ENCODE measurements around the gene FZD10. TPM values are rescaled to one million over a fixed set of nuclear protein-coding genes. Genes with fewer than 3 reads are reported as not detected.

The FZD10 gene
- total and polyA plus RNA-seq, 2 of the 8 experiments (the other 6 are each of a cell fraction or from before 2014, with no cell fraction given): 0.11 to 0.60 TPM

DNA sequence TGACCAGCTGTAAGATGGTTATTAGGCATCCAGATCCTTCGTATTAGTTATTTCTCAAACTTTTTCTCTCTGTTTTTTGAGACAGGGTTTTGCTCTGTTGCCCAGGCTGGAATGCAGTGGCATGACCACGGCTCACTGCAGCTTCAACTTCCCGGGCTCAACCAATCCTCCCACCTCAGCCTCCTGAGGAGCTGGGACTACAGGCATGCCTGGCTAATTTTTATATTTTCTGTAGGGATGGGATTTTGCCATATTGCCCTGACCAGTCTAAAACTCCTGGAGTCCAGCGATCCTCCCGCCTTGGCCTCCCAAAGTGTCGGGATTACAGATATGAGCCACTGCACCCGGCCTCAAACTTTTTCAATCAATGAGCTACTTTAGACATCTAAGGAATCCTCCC, 33.1 kb downstream of the FZD10 start (continued):
- no peak for TF ChIP-seq RXRA (IDR thresholded peaks at IDR 0.05; ENCODE audit: insufficient read depth, low read depth, low read length)
- no peak for TF ChIP-seq NANOG (IDR thresholded peaks at IDR 0.05; ENCODE audit: insufficient read depth, low read depth, low read length, poor library complexity, severe bottlenecking)
- no peak for TF ChIP-seq SP1 (IDR thresholded peaks at IDR 0.05; ENCODE audit: low read depth, low read length)
- TF ChIP-seq TAF7 (optimal IDR thresholded peaks at IDR 0.05; ENCODE audit: borderline replicate concordance, low read depth, low read length): no peak
- no peak for TF ChIP-seq ZNF274 (IDR thresholded peaks at IDR 0.05; ENCODE audit: borderline replicate concordance, extremely low read depth, low read length)
